HUES64 (cell line): ENCODE measurements around the gene MAPKAPK3.

Experiments used
- H3K27ac ChIP-seq: 2 replicates; pipeline ENCODE4 v1.7.0; 2013; ENCODE audit warnings: low read depth, low read length, inconsistent platforms
- H3K27me3 ChIP-seq: 2 replicates; pipeline ENCODE4 v1.6.1; 2013; ENCODE audit warnings: mild to moderate bottlenecking, low read length; ENCODE audit not compliant: insufficient read depth
- H3K36me3 ChIP-seq: 2 replicates; pipeline ENCODE4 v1.6.1; 2013; ENCODE audit warnings: mild to moderate bottlenecking, low read length; ENCODE audit not compliant: insufficient read depth
- H3K4me1 ChIP-seq: 2 replicates; pipeline ENCODE4 v1.6.1; 2013; ENCODE audit warnings: mild to moderate bottlenecking, low read length, moderate library complexity; ENCODE audit not compliant: insufficient read depth
- H3K4me3 ChIP-seq: 2 replicates; pipeline ENCODE4 v1.5.1; 2013; ENCODE audit warnings: mild to moderate bottlenecking, low read length, moderate library complexity
- H3K9ac ChIP-seq: 2 replicates; pipeline ENCODE4 v1.6.1; 2013; ENCODE audit warnings: mild to moderate bottlenecking, low read depth, low read length
- H3K9me3 ChIP-seq: 2 replicates; pipeline ENCODE4 v1.6.1; 2013; ENCODE audit warnings: low read depth, low read length; ENCODE audit not compliant: insufficient read depth
- WGBS: fragments of 150-250, 120-280 bp; methylation state at CpG from one replicate; pipeline ENCODE4 v1.1.7; 2013; ENCODE audit warnings: missing lambda C conversion rate; 5-methylcytosine and 5-hydroxymethylcytosine counted together

Gene MAPKAPK3

DNA sequence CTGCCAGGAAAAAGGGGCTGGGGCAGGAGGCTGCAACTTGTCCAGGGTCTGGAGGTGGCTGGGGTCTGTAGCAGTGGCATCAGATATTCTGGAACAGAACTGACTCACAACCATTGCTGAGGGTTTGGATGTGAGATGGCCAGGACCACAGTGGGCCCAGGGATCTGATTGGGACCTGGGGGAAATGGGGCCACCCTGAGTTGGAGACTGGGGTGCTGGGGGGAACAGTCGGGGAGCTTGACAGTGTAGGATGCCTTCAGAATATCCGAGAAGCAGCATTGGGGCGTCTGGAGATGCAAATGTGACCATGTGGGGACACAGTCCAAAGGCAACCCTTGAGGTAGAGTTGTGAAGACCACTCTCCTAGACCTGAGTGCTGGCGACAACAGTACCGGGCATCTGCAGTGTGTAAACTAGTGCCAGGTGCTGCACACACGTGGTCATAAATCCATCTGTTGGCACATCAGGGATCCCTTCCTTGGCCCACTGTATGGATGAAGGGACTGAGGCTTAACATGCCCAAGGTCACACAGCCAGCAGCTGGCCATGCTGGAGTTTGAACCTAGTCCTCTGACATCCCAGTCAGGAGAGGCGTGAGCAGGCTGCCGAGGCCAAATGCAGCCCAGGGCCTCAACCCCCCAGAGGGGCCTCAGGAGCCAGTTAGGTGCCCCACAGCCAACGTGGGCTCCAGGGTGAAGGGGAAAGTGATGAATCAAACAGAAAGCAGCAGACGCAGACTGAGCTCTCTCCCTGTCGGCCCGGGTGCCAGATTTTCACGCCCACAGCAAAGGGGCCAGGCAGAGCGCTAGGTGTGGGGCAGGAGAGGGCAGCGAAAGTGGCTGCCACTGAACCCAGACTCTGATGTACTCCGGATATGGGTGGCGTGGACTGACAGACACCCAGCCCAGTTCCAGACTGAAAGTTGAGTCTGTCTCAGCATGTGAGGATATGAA, 28.9 kb upstream of the MAPKAPK3 start:
- Histone ChIP-seq H3K9me3 (no peaks in the 10 kb centered on the region), H3K9ac (no peak overlapping the region), H3K4me3 (no peak overlapping the region), H3K27me3 (no peaks in the 10 kb centered on the region), H3K36me3 (0 out of 2 replicates have a peak, but pooled peaks cover 2% of the 10 kb centered on the region), H3K4me1 (no peaks in the 10 kb centered on the region), H3K27ac (no peak overlapping the region)
- 85% methylated on average over 17 of the region's 17 CpGs for WGBS

DNA sequence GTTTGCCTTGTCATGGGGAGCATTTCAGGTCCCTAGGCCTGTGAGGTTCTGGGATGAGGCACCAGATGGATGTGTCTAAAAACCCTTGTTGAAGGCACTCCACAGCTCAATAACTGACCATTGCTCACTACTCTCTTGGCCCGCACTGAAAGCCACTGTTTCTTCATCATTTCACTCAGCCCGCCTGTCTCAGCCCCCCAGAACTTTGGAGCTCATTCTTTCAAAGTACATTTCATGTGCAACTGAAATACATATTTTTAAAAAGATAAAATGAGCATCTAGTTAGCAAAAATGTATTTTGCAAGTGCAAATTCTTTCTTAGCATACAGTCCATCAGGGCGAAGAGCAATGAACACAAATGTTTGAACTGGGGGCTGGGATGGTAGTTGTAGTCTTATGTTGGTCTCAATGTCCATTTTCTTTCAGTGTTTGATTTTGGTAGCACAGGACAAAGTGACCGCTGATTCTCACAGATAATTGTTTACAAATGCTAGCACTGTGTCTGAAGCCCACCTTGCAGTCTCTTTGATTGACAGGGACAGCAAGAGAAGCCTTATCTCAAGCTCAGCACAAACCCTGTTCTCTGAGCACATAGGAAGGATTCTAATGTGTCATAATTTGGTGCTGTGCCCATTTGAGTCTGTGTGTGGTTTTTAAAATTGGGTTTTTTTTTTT, 28.1 kb upstream of the MAPKAPK3 start:
- Histone ChIP-seq H3K9me3 (no peaks in the 10 kb centered on the region), H3K4me3 (no peak overlapping the region), H3K36me3 (0 out of 2 replicates have a peak, but pooled peaks cover 2% of the 10 kb centered on the region), H3K27me3 (no peaks in the 10 kb centered on the region), H3K9ac (no peak overlapping the region), H3K27ac (no peak overlapping the region), H3K4me1 (no peaks in the 10 kb centered on the region)
- WGBS = 90% methylated on average over 4 of the region's 4 CpGs

DNA sequence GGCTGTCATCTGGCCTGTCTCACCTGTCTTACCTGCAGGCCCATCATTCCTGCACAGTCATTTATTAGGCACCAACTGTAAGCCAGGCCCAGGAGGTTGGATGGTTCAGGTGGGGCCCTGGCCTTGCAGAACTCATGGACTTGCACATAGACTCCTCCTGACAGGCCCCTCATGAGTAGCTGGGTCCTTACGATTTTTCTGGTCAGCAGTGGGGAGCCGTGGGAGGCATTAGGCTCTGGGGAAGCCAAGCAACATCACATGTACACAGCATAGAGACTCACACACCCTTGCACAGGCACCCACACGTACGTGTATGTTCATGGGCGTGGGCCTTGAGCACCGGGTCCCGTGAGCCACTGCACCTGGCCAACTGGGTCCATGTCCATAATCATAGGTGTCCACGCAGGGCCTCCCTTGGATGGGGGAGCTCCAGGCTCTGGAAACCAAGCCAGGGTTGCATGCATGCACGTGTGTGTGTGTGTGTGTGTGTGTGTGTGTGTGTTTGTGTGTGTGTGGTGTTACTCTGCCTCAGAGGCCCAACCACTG, 25.7 kb upstream of the MAPKAPK3 start:
- Histone ChIP-seq H3K27me3 (no peaks in the 10 kb centered on the region), H3K9me3 (no peaks in the 10 kb centered on the region), H3K9ac (no peak overlapping the region), H3K4me1 (no peaks in the 10 kb centered on the region), H3K4me3 (no peak overlapping the region), H3K36me3 (no peaks in the 10 kb centered on the region), H3K27ac (no peak overlapping the region)
- 89% methylated on average over 9 of the region's 9 CpGs for WGBS

DNA sequence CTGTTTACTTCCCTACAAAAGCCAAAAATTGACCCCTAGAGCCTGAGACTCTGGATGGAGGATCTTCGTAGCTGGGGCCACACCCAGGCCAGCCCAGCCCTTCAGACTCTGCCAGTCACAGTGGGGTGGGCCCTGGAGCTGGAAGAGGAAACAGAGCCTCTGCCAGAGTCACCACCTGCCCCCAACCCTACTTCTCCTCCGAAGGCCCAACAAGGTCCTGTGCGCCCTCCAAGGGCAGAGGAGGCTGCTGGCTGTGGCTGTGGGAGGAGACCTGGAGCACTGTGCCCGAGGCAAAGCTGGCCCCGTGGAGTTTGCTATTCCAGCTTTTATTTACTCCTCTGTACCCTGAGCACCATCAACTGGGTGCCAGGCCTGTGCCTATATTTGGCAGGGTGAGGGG, 24.4 kb upstream of the MAPKAPK3 start:
- no peak overlapping the region for H3K27ac ChIP-seq
- H3K4me1 ChIP-seq = no peaks in the 10 kb centered on the region
- WGBS = 63% methylated on average over 5 of the region's 5 CpGs
- no peaks in the 10 kb centered on the region for H3K9me3 ChIP-seq
- H3K9ac ChIP-seq = no peak overlapping the region
- H3K36me3 ChIP-seq = no peaks in the 10 kb centered on the region
- no peaks in the 10 kb centered on the region for H3K27me3 ChIP-seq
- H3K4me3 ChIP-seq = no peak overlapping the region

DNA sequence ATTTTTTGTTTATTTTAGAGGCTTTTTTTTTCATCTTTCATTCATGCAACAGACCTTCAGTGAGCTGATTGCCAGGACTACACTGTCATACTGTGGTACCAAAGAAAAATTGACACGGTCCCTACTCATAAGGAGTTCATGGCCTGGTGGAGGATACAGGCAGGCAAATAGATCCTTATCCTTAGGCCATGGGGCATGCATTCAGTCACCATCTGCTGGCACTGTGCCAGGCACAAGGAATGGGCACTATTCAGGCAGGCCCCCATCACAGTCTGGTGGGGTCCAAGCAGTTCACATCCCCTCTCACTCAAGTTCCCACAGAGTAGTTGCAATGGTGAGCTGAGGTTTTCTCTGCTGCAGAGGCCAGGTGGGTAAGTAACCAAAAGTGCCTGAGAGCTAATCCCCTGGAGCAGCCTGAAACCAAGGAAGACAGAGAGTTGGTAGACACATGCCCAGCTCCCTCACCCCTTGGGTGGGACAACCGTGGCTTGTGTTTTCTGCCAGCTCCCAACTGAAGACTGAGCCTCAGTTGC, 22.6 kb upstream of the MAPKAPK3 start:
- Histone ChIP-seq H3K27ac (no peak overlapping the region), H3K36me3 (no peaks in the 10 kb centered on the region), H3K27me3 (no peaks in the 10 kb centered on the region), H3K4me3 (no peak overlapping the region), H3K9me3 (no peaks in the 10 kb centered on the region), H3K9ac (no peak overlapping the region), H3K4me1 (no peaks in the 10 kb centered on the region)
- WGBS = 81% methylated on average over 2 of the region's 2 CpGs

DNA sequence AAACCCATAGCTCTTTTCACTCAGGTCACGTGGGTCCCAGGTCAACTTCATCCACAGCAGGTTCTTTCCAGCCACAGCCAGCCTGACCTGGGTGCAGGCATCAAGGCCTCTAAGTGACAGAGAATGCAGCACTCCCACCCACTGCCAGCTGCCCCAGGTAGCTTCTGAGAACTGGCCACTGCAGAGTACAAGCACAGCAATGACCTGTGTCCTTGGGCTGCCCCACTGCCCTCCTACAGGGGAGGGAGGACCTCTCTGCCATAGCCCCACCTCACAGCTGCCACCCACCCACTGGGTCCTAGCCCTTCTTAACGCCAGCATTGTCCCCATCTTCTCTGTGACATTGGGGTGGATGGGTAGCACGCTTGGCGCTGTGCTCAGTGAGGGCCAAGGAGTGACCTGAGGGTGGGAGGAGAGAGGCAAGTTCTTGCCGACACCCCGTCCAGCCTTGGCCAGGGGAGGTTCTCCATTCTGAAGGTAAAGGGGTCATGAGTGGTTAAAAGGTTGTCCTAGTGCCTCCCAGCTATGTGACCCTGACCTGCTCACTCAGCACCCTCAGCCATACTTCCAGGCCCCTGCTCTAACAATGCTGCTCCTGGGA, 17.7 kb upstream of the MAPKAPK3 start:
- no peak overlapping the region for H3K4me3 ChIP-seq
- no peaks in the 10 kb centered on the region for H3K9me3 ChIP-seq
- peaks cover 3% of the 10 kb centered on the region; the same call in 1 of the 2 replicates for H3K4me1 ChIP-seq
- H3K36me3 ChIP-seq = no peaks in the 10 kb centered on the region
- no peak overlapping the region for H3K27ac ChIP-seq
- 79% methylated on average over 6 of the region's 6 CpGs for WGBS
- H3K9ac ChIP-seq = no peak overlapping the region
- H3K27me3 ChIP-seq = no peaks in the 10 kb centered on the region; the same call in 1 of the 2 replicates

DNA sequence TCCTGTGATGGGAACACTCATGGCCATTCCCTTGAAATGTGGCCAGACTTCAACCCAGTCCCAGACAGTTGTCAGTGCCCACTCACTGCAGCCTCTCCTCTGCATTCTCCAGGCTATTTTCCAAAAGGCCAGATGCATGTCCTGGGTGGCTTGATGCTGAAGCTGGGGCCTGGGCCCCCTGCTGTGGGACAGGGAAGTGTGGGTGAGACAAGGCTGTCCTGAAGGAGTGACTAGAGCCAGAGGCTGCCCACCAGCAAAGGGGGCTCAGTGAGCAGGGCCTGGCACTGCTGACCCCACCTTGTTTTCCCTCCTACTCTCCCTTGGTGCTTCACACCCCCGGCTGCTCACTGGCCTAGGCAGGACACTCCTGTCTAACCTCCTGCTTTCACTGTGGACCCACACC, 17.2 kb upstream of the MAPKAPK3 start:
- Histone ChIP-seq H3K9ac (no peak overlapping the region), H3K27me3 (no peaks in the 10 kb centered on the region; the same call in 1 of the 2 replicates), H3K36me3 (no peaks in the 10 kb centered on the region), H3K4me3 (no peak overlapping the region), H3K27ac (no peak overlapping the region), H3K9me3 (no peaks in the 10 kb centered on the region), H3K4me1 (peaks cover 3% of the 10 kb centered on the region; the same call in 1 of the 2 replicates)
- 97% methylated on average over 1 of the region's 1 CpG for WGBS

DNA sequence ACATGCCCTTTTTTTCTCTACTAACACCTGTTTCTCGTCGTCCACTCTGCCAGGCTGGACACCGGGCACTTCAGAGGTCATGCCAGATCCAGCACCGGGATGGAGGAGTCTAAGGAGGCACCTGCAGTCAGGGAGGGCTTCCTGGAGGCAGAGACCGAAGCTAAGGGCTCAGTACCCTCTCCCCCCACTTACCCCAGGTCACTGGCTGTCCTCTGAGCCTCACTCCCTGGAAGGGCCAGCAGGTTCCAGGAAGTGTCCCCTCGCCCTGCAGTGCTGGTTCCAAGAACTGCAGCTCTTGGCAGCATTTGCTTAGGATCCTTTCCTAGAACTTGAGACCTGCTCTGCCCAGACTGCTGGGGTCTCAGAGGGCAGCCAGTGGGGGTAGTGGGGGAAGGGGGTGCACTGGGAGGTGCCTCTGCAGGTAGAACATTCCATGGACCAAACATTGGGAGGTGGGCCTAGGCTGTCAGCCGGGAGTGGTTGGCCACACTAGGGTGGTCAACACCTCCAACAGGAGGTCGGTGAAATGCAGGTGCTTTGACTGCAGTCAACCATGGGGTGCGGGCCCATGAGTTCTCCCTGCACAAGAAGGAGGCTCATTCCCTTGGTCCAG, 16.7 kb upstream of the MAPKAPK3 start:
- Histone ChIP-seq H3K9me3 (no peaks in the 10 kb centered on the region), H3K27me3 (no peaks in the 10 kb centered on the region; the same call in 1 of the 2 replicates), H3K4me1 (peaks cover 3% of the 10 kb centered on the region; the same call in 1 of the 2 replicates), H3K27ac (no peak overlapping the region), H3K4me3 (no peak overlapping the region), H3K9ac (no peak overlapping the region), H3K36me3 (no peaks in the 10 kb centered on the region)
- WGBS = 92% methylated on average over 9 of the region's 9 CpGs

DNA sequence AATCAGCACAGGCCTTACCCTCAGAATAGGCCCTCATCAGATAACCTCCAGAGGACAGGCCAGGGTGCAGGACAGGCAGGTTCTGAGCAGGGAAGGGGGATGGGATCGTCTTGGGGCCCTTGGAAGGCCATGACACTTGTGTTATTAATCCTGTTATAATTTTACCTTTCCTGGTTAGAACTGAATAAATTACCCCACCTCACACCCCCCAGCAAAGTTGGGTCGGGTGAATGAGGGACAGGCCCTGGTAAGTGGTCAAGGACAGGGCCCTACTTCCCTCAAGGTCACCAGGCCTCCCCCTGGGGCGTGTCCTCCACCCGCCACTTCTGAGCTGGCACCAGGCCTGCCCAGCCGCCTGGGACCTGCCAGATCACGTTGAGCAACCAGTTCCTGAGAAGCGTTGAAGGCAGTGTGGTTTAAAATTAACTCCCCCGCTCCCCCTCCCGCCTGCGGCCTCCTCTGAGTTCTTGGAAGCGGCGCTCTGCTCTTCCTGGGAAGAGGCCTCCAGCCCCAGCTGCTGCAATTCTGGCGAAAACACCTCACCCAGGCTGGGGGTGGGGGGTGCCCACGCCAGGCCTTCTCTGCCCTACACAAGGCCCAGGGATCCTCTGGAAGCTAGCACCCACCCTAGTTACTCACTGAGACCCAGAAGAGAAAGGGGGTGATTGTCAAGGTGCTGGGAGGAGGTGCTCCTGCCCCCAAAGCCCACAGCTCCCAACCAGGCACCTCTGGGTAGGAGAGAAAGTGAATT, 15.9 kb upstream of the MAPKAPK3 start:
- H3K4me1 ChIP-seq = peaks cover 3% of the 10 kb centered on the region; the same call in 1 of the 2 replicates
- no peak overlapping the region for H3K27ac ChIP-seq
- H3K4me3 ChIP-seq = no peak overlapping the region

More for the DNA sequence above, 15.9 kb upstream of the MAPKAPK3 start:
- Histone ChIP-seq H3K9me3 (no peaks in the 10 kb centered on the region), H3K27me3 (no peaks in the 10 kb centered on the region; the same call in 1 of the 2 replicates), H3K9ac (no peak overlapping the region), H3K36me3 (no peaks in the 10 kb centered on the region)
- 82% methylated on average over 13 of the region's 14 CpGs for WGBS
